Right lobe of liver (tissue), 6 donors: ENCODE results near the gene CALR. TPM values are rescaled to one million over a fixed set of nuclear protein-coding genes. Genes with fewer than 3 reads are reported as not detected.

Experiments
- ATAC-seq, 4 donors: fragments of 200-7000 bp; cut with Tn5 transposase; one replicate each; pipeline ENCODE4 v1.9.1; 2020; ENCODE audit warnings: mild to moderate bottlenecking in 4 of 4, moderate library complexity in 4 of 4
- DNase-seq, 3 donors: peaks; one replicate each; pipeline ENCODE4 v3.0.0-alpha.2; 2020
- H3K27ac ChIP-seq, 3 donors: fragments of 200-600 bp; one replicate each; pipeline ENCODE4 v1.8.0; 2022
- H3K27me3 ChIP-seq, 2 donors: fragments of 200-600 bp; one replicate each; pipeline ENCODE4 v1.8.0; 2022
- H3K36me3 ChIP-seq, 4 donors: fragments of 200-600 bp; sonication (generic) in 1 of 4; one replicate each; pipeline versions ENCODE4 v1.5.1 to v1.8.0; 2017 to 2022; ENCODE audit warnings: control low read depth in 1 of 4
- H3K4me1 ChIP-seq, 4 donors: fragments of 200-600 bp; sonication (generic) in 1 of 4; one replicate each; pipeline versions ENCODE4 v1.5.1 to v1.8.0; 2017 to 2022; ENCODE audit warnings: control low read depth in 1 of 4
- H3K4me3 ChIP-seq, 3 donors: fragments of 200-600 bp; one replicate each; pipeline ENCODE4 v1.8.0; 2022
- H3K9me3 ChIP-seq, 4 donors: fragments of 200-600 bp; sonication (generic) in 1 of 4; one replicate each; pipeline versions ENCODE4 v1.5.1 to v1.8.0; 2017 to 2022; ENCODE audit warnings: control low read depth in 1 of 4
- POLR2A ChIP-seq: fragments of 450-650 bp; IDR thresholded peaks from one replicate; pipeline ENCODE4 v1.6.1; 2017; ENCODE audit warnings: antibody characterized with exemption, mild to moderate bottlenecking
- WGBS: methylation state at CpG from one replicate; pipeline ENCODE4 v1.1.6; 2018; ENCODE audit warnings: low coverage, low lambda C conversion rate; ENCODE audit not compliant: insufficient coverage; ENCODE audit errors: missing lambda C conversion rate; 5-methylcytosine and 5-hydroxymethylcytosine counted together
- intact Hi-C, 2 donors: fragments of 100-400 bp; cut with DNase I; formaldehyde crosslinking; loops; one replicate each; pipeline versions ENCODE4 v1.11.2 to v1.14.1; 2022
- total RNA-seq, 6 experiments: library from RNA; depleted of rRNA in 2 of 6; stranded (reverse); fragments of >200 nt in 2 of 6; fragmentation: NEBNext Ultra II Directional in 3 of 6; extraction: Animal tissue kit (Norgen Biotek cat#: 25700) in 3 of 6; gene quantifications; one replicate each; pipeline versions ENCODE4 v1.1.0 to v1.2.4, GENCODE V29; 2016 to 2023
- TF ChIP-seq, protein P1 (sequence below), 4 donors: fragments of 200-600 bp in 3 of 4; fragments of 450-650 bp in 1 of 4; IDR thresholded peaks; one replicate each; pipeline versions ENCODE4 v1.5.1 to v1.8.0; 2016 to 2022; ENCODE audit warnings: antibody characterized with exemption in 4 of 4, mild to moderate bottlenecking in 2 of 4
- donor health status: DM: no; HTN: yes; CAD: no.
- donor health status: DM: no; HTN: no; CAD: no.
- donor health status: DM: no; HTN: no; CAD: no.
- donor health status: DM: no; HTN: yes; CAD: no.
- donor health status: DM: no; HTN: yes; CAD: no.

The CALR gene
- total RNA-seq, 6 experiments from 2014 or later, result 771 to 1,471 (median 1,008) TPM

DNA sequence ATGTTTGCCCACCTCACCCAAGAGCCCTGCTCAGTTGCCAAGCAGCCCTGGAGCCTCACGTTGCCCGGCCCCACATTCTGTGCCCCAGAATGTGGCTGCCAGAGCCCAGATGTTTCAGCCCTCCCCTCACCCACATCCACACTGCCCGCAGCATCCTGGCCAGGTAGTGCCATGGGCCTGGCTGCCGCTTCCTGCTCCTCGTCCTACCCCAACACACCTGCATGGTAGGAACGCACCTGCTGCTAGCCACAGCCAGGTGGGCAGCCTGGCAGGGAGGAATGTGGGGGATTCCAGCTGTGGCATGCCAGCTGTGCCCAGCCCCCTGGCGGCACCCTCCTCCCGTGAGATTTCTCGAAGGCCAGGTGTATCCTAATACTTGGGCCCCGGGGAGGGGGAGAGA is 49.4 kb downstream of the CALR start:
- no peak for DNase-seq
- H3K27me3 ChIP-seq, result no peaks in the 10 kb centered on the region
- no peak overlapping the region for H3K4me3 ChIP-seq
- TF ChIP-seq, protein P1, sequence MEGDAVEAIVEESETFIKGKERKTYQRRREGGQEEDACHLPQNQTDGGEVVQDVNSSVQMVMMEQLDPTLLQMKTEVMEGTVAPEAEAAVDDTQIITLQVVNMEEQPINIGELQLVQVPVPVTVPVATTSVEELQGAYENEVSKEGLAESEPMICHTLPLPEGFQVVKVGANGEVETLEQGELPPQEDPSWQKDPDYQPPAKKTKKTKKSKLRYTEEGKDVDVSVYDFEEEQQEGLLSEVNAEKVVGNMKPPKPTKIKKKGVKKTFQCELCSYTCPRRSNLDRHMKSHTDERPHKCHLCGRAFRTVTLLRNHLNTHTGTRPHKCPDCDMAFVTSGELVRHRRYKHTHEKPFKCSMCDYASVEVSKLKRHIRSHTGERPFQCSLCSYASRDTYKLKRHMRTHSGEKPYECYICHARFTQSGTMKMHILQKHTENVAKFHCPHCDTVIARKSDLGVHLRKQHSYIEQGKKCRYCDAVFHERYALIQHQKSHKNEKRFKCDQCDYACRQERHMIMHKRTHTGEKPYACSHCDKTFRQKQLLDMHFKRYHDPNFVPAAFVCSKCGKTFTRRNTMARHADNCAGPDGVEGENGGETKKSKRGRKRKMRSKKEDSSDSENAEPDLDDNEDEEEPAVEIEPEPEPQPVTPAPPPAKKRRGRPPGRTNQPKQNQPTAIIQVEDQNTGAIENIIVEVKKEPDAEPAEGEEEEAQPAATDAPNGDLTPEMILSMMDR (IDR thresholded peaks at IDR 0.05), result no peak
- TF ChIP-seq POLR2A, result no peak
- no peak for ATAC-seq
- no peaks in the 10 kb centered on the region for H3K36me3 ChIP-seq
- WGBS, result 73% methylated on average over 2 of the region's 10 CpGs
- no peaks in the 10 kb centered on the region for H3K4me1 ChIP-seq
- no peak overlapping the region for H3K27ac ChIP-seq
- intact Hi-C loops, result no loop called here
- no peaks in the 10 kb centered on the region for H3K9me3 ChIP-seq

DNA sequence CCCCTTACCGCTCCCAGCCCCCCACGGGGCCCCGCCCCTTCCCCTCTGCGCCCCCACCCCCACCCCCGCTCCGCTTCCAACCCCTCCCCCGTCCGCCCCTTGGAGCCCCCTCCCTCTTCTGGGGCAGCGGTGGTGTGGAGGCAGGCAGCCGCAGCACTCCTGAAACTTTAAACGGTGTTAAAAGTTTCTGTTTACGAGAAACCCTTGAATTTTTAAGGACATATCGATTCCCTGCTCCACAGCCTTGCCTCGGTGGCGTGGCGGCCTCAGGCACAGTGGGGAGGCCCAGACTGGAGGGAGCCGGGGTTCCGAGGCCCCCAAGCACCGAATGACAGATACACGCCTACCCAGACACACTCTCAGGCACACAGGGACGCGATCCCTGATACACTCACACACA is 52.0 kb downstream of the CALR start:
- no peaks in the 10 kb centered on the region for H3K27me3 ChIP-seq
- no peaks in the 10 kb centered on the region for H3K9me3 ChIP-seq
- DNase-seq (no peak), ATAC-seq (no peak)
- intact Hi-C loops, result no loop called here
- H3K4me1 ChIP-seq, result no peaks in the 10 kb centered on the region
- 35% methylated on average over 17 of the region's 22 CpGs for WGBS
- TF ChIP-seq, protein P1 (IDR thresholded peaks at IDR 0.05), result no peak
- no peak for TF ChIP-seq POLR2A
- no peaks in the 10 kb centered on the region for H3K36me3 ChIP-seq
- no peak overlapping the region for H3K4me3 ChIP-seq
- H3K27ac ChIP-seq, result no peak overlapping the region

DNA sequence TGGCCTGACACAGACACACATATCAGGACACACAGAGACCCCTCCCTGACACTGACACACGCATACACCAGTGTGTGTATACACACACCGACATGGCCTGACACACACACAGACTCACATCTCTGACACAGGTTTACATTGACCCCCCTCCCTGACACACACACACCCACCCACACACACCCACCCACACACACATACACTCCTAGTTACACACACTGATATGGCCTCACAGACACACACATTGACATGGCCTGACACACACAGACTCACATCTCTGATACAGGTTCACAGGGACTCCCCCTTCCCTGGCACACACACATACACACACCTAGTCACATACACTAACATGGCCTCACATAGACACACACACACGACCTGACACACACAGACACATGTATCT is 52.4 kb downstream of the CALR start:
- H3K9me3 ChIP-seq, result no peaks in the 10 kb centered on the region
- 47% methylated on average over 3 of the region's 3 CpGs for WGBS
- no peak for DNase-seq
- ATAC-seq, result no peak
- H3K4me3 ChIP-seq, result no peak overlapping the region
- H3K36me3 ChIP-seq, result no peaks in the 10 kb centered on the region
- no peaks in the 10 kb centered on the region for H3K4me1 ChIP-seq
- H3K27me3 ChIP-seq, result no peaks in the 10 kb centered on the region
- TF ChIP-seq POLR2A, result no peak
- TF ChIP-seq, protein P1 (IDR thresholded peaks at IDR 0.05), result no peak
- no peak overlapping the region for H3K27ac ChIP-seq
- intact Hi-C loops, result no loop called here

DNA sequence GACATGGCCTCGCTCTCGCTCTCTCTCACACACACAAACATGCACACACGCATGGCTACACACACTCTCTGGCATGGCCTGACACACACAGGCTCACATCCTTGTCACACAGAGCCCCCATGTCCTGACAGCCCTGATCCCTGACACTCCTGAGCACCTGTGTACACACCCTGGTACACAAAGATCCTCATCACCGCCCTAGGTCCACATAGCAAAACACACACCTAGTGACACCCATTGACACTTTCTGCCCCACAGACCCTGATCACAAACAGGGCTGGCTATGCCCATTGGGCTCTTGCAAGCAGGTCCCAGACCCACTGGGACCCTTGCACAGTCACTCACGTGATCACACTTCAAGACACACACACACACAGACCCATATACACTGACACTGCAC is 52.9 kb downstream of the CALR start:
- no peaks in the 10 kb centered on the region for H3K4me1 ChIP-seq
- H3K36me3 ChIP-seq, result no peaks in the 10 kb centered on the region
- WGBS, result 83% methylated on average over 4 of the region's 5 CpGs
- TF ChIP-seq, protein P1 (IDR thresholded peaks at IDR 0.05), result no peak
- TF ChIP-seq POLR2A, result no peak
- intact Hi-C loops, result no loop called here
- no peak for DNase-seq
- no peak overlapping the region for H3K27ac ChIP-seq
- H3K9me3 ChIP-seq, result no peaks in the 10 kb centered on the region
- no peak overlapping the region for H3K4me3 ChIP-seq
- ATAC-seq, result no peak
- H3K27me3 ChIP-seq, result no peaks in the 10 kb centered on the region

DNA sequence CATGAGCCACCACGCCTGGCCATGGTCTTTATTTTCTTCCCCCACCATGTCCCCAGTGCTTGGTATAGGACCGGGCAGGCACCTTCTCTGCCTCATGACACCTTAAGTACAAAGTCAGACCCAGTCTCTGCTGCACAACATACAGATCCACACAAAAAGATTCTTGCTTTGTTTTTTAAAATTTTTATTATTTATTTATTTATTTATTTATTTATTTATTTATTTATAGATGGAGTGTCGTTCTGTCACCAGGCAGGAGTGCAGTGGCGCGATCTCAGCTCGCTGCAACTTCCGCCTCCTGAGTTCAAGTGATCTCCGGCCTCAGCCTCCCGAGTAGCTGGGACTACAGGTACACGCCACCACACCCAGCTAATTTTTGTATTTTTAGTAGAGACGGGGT is 54.3 kb downstream of the CALR start:
- peaks cover 0 to 11% (median 3%) of the 10 kb centered on the region in 4 donors for H3K4me1 ChIP-seq
- intact Hi-C loops, result no loop called here
- WGBS, result 91% methylated on average over 10 of the region's 11 CpGs
- no peak for TF ChIP-seq POLR2A
- TF ChIP-seq, protein P1 (IDR thresholded peaks at IDR 0.05), result no peak
- no peaks in the 10 kb centered on the region for H3K9me3 ChIP-seq
- no peak for ATAC-seq
- no peak overlapping the region for H3K27ac ChIP-seq
- DNase-seq, result no peak
- H3K36me3 ChIP-seq, result no peaks in the 10 kb centered on the region
- no peak overlapping the region for H3K4me3 ChIP-seq
- no peaks in the 10 kb centered on the region for H3K27me3 ChIP-seq
